ENCODE measurements around the gene MRPL54. TPM values are rescaled to one million over a fixed set of nuclear protein-coding genes. Genes with fewer than 3 reads are reported as not detected.

Gene MRPL54
- polyA plus RNA-seq, 2 donors = 80.0 to 83.8 TPM

DNA sequence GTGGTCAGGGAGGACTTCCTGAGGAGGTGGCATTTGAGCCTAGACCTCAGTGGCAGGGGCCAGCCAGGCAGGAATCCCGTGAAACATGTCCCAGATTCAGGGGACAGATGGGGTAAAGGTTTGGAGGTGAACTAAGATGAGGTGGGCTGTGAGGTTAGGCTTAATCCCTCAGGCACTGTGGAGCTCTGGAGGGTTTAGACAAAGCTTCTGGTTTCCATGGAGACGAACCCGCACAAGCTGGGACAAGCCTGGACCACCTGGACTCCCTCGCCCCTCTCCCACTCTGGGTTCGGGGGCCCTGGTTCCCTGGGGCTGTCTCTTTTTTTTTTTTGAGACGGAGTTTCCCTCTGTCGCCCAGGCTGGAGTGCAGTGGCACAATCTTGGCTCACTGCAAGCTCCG, 38.6 kb upstream of the MRPL54 start:
- peaks cover 2% of the 10 kb centered on the region in 2 donors for H3K4me1 ChIP-seq (ENCODE audit: control insufficient read depth in 2 of 2, insufficient read depth in 2 of 2, low read length in 1 of 2)
- no peak overlapping the region for H3K4me3 ChIP-seq (ENCODE audit: low read depth in 1 of 2, low read length in 2 of 2)
- 40 to 43% methylated on average over 8 of the region's 8 CpGs for WGBS, 2 donors
- H3K27me3 ChIP-seq (ENCODE audit: control insufficient read depth in 1 of 2, insufficient read depth in 2 of 2, low read length in 2 of 2) = peaks cover 0 to 4% of the 10 kb centered on the region in 2 donors
- H3K36me3 ChIP-seq (ENCODE audit: control insufficient read depth in 2 of 2, insufficient read depth in 2 of 2, low read length in 1 of 2) = no peaks in the 10 kb centered on the region
- H3K9me3 ChIP-seq (ENCODE audit: control insufficient read depth in 2 of 2, insufficient read depth in 1 of 2, low read depth in 1 of 2, low read length in 1 of 2) = no peaks in the 10 kb centered on the region
- no peak overlapping the region for H3K27ac ChIP-seq (ENCODE audit: low read depth in 2 of 2, low read length in 1 of 2)

DNA sequence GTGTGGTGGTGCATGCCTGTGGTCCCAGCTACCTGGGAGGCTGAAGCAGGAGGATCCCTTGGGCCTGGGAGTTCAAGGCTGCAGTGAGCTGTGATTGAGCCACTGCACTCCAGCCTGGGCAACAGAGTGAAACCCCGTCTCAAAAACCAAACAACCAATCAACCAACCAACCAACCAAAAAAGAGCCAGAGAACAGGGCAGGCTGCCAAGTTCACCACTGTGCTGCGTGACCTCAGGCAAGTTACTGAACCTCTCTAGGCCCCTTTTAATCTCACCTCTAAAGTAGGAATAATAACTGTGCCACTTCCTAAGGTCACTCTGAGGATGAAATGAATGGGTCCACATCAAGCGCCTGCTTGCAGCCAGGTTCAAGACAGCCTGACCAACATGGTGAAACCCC, 37.4 kb upstream of the MRPL54 start:
- H3K36me3 ChIP-seq (ENCODE audit: control insufficient read depth in 2 of 2, insufficient read depth in 2 of 2, low read length in 1 of 2) = peaks cover 0 to 2% of the 10 kb centered on the region in 2 donors
- WGBS, 2 donors = 46 to 50% methylated on average over 3 of the region's 3 CpGs
- H3K9me3 ChIP-seq (ENCODE audit: control insufficient read depth in 2 of 2, insufficient read depth in 1 of 2, low read depth in 1 of 2, low read length in 1 of 2) = no peaks in the 10 kb centered on the region
- H3K4me3 ChIP-seq (ENCODE audit: low read depth in 1 of 2, low read length in 2 of 2) = no peak overlapping the region
- H3K27ac ChIP-seq (ENCODE audit: low read depth in 2 of 2, low read length in 1 of 2) = no peak overlapping the region
- peaks cover 2% of the 10 kb centered on the region in 2 donors for H3K4me1 ChIP-seq (ENCODE audit: control insufficient read depth in 2 of 2, insufficient read depth in 2 of 2, low read length in 1 of 2)
- peaks cover 0 to 4% of the 10 kb centered on the region in 2 donors for H3K27me3 ChIP-seq (ENCODE audit: control insufficient read depth in 1 of 2, insufficient read depth in 2 of 2, low read length in 2 of 2)

- Histone ChIP-seq H3K9me3 (ENCODE audit: control insufficient read depth in 2 of 2, insufficient read depth in 1 of 2, low read depth in 1 of 2, low read length in 1 of 2) (no peaks in the 10 kb centered on the region), H3K4me3 (ENCODE audit: low read depth in 1 of 2, low read length in 2 of 2) (no peak overlapping the region), H3K4me1 (ENCODE audit: control insufficient read depth in 2 of 2, insufficient read depth in 2 of 2, low read length in 1 of 2) (peaks cover 2% of the 10 kb centered on the region in 2 donors), H3K36me3 (ENCODE audit: control insufficient read depth in 2 of 2, insufficient read depth in 2 of 2, low read length in 1 of 2) (peaks cover 0 to 2% of the 10 kb centered on the region in 2 donors), H3K27me3 (ENCODE audit: control insufficient read depth in 1 of 2, insufficient read depth in 2 of 2, low read length in 2 of 2) (peaks cover 0 to 4% of the 10 kb centered on the region in 2 donors), H3K27ac (ENCODE audit: low read depth in 2 of 2, low read length in 1 of 2) (no peak overlapping the region)
- WGBS, 2 donors = 23 to 28% methylated on average over 14 of the region's 14 CpGs
Observed at GRCh38 chr19:3725640-3726310, 36.7 kb upstream of the MRPL54 start.

GRCh38 chr19:3730457-3730958, 32.0 kb upstream of the MRPL54 start:
- Histone ChIP-seq H3K4me3 (ENCODE audit: low read depth in 1 of 2, low read length in 2 of 2) (no peak overlapping the region), H3K27me3 (ENCODE audit: control insufficient read depth in 1 of 2, insufficient read depth in 2 of 2, low read length in 2 of 2) (no peaks in the 10 kb centered on the region), H3K4me1 (ENCODE audit: control insufficient read depth in 2 of 2, insufficient read depth in 2 of 2, low read length in 1 of 2) (no peaks in the 10 kb centered on the region), H3K36me3 (ENCODE audit: control insufficient read depth in 2 of 2, insufficient read depth in 2 of 2, low read length in 1 of 2) (peaks cover 0 to 7% of the 10 kb centered on the region in 2 donors), H3K27ac (ENCODE audit: low read depth in 2 of 2, low read length in 1 of 2) (no peak overlapping the region), H3K9me3 (ENCODE audit: control insufficient read depth in 2 of 2, insufficient read depth in 1 of 2, low read depth in 1 of 2, low read length in 1 of 2) (no peaks in the 10 kb centered on the region)
- 94 to 95% methylated on average over 32 of the region's 32 CpGs for WGBS, 2 donors

- WGBS, 2 donors = 89 to 96% methylated on average over 1 of the region's 1 CpG
Observed at GRCh38 chr19:3732108-3732507, 30.4 kb upstream of the MRPL54 start.

DNA sequence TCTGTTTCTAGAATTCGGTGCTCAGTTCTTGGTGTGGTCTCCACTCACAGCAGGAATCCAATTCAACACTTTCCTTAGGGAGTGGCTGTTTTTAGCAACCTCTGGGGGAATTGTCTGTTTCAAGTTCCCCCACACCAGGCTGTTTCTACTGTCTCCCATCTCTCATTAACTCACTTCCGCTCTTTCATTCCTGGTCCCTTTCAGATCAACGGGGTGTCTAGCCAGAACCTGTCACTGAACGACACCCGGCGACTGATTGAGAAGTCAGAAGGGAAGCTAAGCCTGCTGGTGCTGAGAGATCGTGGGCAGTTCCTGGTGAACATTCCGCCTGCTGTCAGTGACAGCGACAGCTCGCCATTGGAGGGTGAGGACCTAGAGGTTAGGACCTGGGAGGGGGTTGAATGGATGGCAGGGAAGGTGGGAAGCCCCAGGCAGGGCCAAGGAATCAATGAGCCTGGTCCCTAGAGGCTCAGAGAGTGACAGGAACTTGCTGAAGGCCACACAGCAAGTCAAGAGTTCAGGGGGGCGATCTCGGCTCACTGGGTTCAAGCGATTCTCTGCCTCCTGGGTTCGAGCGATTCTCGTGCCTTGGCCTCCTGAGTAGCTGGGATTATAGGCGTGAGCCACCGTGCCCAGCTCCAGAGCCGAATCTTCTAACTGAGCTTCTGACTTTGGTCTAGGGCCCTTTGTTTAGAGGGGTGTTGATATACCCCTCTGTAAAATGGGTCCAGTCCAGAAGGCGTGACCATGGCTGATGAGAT, 28.8 kb upstream of the MRPL54 start:
- Histone ChIP-seq H3K27ac (ENCODE audit: low read depth in 2 of 2, low read length in 1 of 2) (no peak overlapping the region), H3K9me3 (ENCODE audit: control insufficient read depth in 2 of 2, insufficient read depth in 1 of 2, low read depth in 1 of 2, low read length in 1 of 2) (no peaks in the 10 kb centered on the region), H3K27me3 (ENCODE audit: control insufficient read depth in 1 of 2, insufficient read depth in 2 of 2, low read length in 2 of 2) (no peaks in the 10 kb centered on the region), H3K4me1 (ENCODE audit: control insufficient read depth in 2 of 2, insufficient read depth in 2 of 2, low read length in 1 of 2) (no peaks in the 10 kb centered on the region), H3K36me3 (ENCODE audit: control insufficient read depth in 2 of 2, insufficient read depth in 2 of 2, low read length in 1 of 2) (peaks cover 0 to 18% of the 10 kb centered on the region in 2 donors), H3K4me3 (ENCODE audit: low read depth in 1 of 2, low read length in 2 of 2) (no peak overlapping the region)
- WGBS, 2 donors = 83% methylated on average over 20 of the region's 20 CpGs

More at GRCh38 chr19:3732108-3732507, 30.4 kb upstream of the MRPL54 start:
- no peaks in the 10 kb centered on the region for H3K9me3 ChIP-seq (ENCODE audit: control insufficient read depth in 2 of 2, insufficient read depth in 1 of 2, low read depth in 1 of 2, low read length in 1 of 2)
- H3K27me3 ChIP-seq (ENCODE audit: control insufficient read depth in 1 of 2, insufficient read depth in 2 of 2, low read length in 2 of 2) = no peaks in the 10 kb centered on the region
- H3K4me1 ChIP-seq (ENCODE audit: control insufficient read depth in 2 of 2, insufficient read depth in 2 of 2, low read length in 1 of 2) = no peaks in the 10 kb centered on the region
- H3K36me3 ChIP-seq (ENCODE audit: control insufficient read depth in 2 of 2, insufficient read depth in 2 of 2, low read length in 1 of 2) = peaks cover 0 to 13% of the 10 kb centered on the region in 2 donors
- H3K27ac ChIP-seq (ENCODE audit: low read depth in 2 of 2, low read length in 1 of 2) = no peak overlapping the region
- H3K4me3 ChIP-seq (ENCODE audit: low read depth in 1 of 2, low read length in 2 of 2) = no peak overlapping the region

DNA sequence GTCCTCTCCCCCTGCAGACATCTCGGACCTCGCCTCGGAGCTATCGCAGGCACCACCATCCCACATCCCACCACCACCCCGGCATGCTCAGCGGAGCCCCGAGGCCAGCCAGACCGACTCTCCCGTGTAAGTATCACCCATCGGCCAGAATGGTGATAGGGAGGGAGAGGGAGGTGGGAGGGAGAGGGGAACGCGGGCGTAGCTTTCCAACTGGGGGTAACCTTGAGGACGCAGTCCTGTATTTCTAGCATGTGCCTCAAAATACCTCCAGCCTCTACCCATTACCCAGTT, 28.2 kb upstream of the MRPL54 start:
- no peaks in the 10 kb centered on the region for H3K27me3 ChIP-seq (ENCODE audit: control insufficient read depth in 1 of 2, insufficient read depth in 2 of 2, low read length in 2 of 2)
- no peak overlapping the region for H3K4me3 ChIP-seq (ENCODE audit: low read depth in 1 of 2, low read length in 2 of 2)
- H3K9me3 ChIP-seq (ENCODE audit: control insufficient read depth in 2 of 2, insufficient read depth in 1 of 2, low read depth in 1 of 2, low read length in 1 of 2) = no peaks in the 10 kb centered on the region
- 92 to 93% methylated on average over 13 to 14 of the region's 14 CpGs for WGBS, 2 donors
- peaks cover 0 to 20% of the 10 kb centered on the region in 2 donors for H3K36me3 ChIP-seq (ENCODE audit: control insufficient read depth in 2 of 2, insufficient read depth in 2 of 2, low read length in 1 of 2)
- no peaks in the 10 kb centered on the region for H3K4me1 ChIP-seq (ENCODE audit: control insufficient read depth in 2 of 2, insufficient read depth in 2 of 2, low read length in 1 of 2)
- no peak overlapping the region for H3K27ac ChIP-seq (ENCODE audit: low read depth in 2 of 2, low read length in 1 of 2)

DNA sequence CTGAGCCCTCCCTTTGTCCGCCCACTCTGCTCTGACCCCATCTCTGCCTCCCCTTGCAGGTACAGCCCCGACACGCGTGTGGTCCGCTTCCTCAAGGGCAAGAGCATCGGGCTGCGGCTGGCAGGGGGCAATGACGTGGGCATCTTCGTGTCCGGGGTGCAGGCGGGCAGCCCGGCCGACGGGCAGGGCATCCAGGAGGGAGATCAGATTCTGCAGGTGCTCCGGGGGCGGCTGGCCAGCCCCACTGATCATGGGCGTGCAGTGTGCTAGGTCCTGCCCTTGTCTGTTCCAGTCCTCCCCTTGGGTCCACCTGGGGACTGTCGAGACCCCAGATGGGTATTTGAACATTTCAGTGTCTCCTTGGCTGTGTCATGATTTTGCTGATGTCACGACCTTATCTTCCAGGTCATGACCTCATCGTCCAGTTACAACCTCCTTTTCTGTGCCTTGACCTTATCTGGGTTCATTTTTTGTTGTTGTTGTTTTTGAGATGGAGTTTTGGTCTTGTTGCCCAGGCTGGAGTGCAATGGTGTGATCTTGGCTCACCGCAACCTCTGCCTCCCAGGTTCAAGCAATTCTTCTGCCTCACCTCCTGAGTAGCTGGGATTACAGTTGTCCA, 26.3 kb upstream of the MRPL54 start:
- Histone ChIP-seq H3K36me3 (ENCODE audit: control insufficient read depth in 2 of 2, insufficient read depth in 2 of 2, low read length in 1 of 2) (peaks cover 0 to 23% of the 10 kb centered on the region in 2 donors), H3K9me3 (ENCODE audit: control insufficient read depth in 2 of 2, insufficient read depth in 1 of 2, low read depth in 1 of 2, low read length in 1 of 2) (no peaks in the 10 kb centered on the region)

GRCh38 chr19:3737487-3738205, 24.8 kb upstream of the MRPL54 start:
- Histone ChIP-seq H3K27me3 (ENCODE audit: control insufficient read depth in 1 of 2, insufficient read depth in 2 of 2, low read length in 2 of 2) (no peaks in the 10 kb centered on the region), H3K4me3 (ENCODE audit: low read depth in 1 of 2, low read length in 2 of 2) (no peak overlapping the region), H3K36me3 (ENCODE audit: control insufficient read depth in 2 of 2, insufficient read depth in 2 of 2, low read length in 1 of 2) (peaks cover 0 to 23% of the 10 kb centered on the region in 2 donors), H3K4me1 (ENCODE audit: control insufficient read depth in 2 of 2, insufficient read depth in 2 of 2, low read length in 1 of 2) (no peaks in the 10 kb centered on the region), H3K27ac (ENCODE audit: low read depth in 2 of 2, low read length in 1 of 2) (no peak overlapping the region), H3K9me3 (ENCODE audit: control insufficient read depth in 2 of 2, insufficient read depth in 1 of 2, low read depth in 1 of 2, low read length in 1 of 2) (no peaks in the 10 kb centered on the region)
- 89 to 91% methylated on average over 10 of the region's 10 CpGs for WGBS, 2 donors

More for the DNA sequence above, 26.3 kb upstream of the MRPL54 start:
- Histone ChIP-seq H3K27me3 (ENCODE audit: control insufficient read depth in 1 of 2, insufficient read depth in 2 of 2, low read length in 2 of 2) (no peaks in the 10 kb centered on the region), H3K4me3 (ENCODE audit: low read depth in 1 of 2, low read length in 2 of 2) (no peak overlapping the region), H3K4me1 (ENCODE audit: control insufficient read depth in 2 of 2, insufficient read depth in 2 of 2, low read length in 1 of 2) (no peaks in the 10 kb centered on the region), H3K27ac (ENCODE audit: low read depth in 2 of 2, low read length in 1 of 2) (no peak overlapping the region)
- 86 to 87% methylated on average over 21 of the region's 21 CpGs for WGBS, 2 donors

All from esophagus (tissue), 2 donors.